GM18517 (cell line): Measurements from ENCODE around the gene MYB.
A peak's percentile ranks its signal among the peaks of the same experiment; 100 is the strongest.
"Not testable (repeated sequence)": the region's sequence is repeated elsewhere in the genome, so short reads cannot be mapped to it uniquely, and the experiment has no call there.

Experiments
- ATAC-seq: cut with Tn5 transposase; IDR thresholded peaks from one replicate; pipeline ENCODE4 v1.9.1; 2021; ENCODE audit warnings: mild to moderate bottlenecking, moderate library complexity; ENCODE audit not compliant: unreplicated experiment

The MYB gene

GRCh38 chr6:135180542-135181332, at the start of gene MYB:
Gene MYB (plus strand): TSS chr6:135181308. CDS start chr6:135181514, 206 bp downstream.
- ATAC-seq = peak; percentile 38

- ATAC-seq = no peak
These were observed 48.3 kb upstream of the MYB start for GRCh38 chr6:135132776-135133175.

- no peak for ATAC-seq
These were observed 45.3 kb upstream of the MYB start for GRCh38 chr6:135135835-135136234.

GRCh38 chr6:135137826-135138225, 43.3 kb upstream of the MYB start:
- ATAC-seq = no peak

GRCh38 chr6:135141182-135141581, 39.9 kb upstream of the MYB start:
- ATAC-seq = no peak

GRCh38 chr6:135141728-135142127, 39.4 kb upstream of the MYB start:
- peak; percentile 37 for ATAC-seq

- not testable (repeated sequence) for ATAC-seq
These were observed 38.9 kb upstream of the MYB start for GRCh38 chr6:135142232-135142631.

- ATAC-seq = no peak
These were observed 36.4 kb upstream of the MYB start for GRCh38 chr6:135144673-135145062.

- ATAC-seq = no peak
These were observed 35.9 kb upstream of the MYB start for GRCh38 chr6:135145063-135145800.

GRCh38 chr6:135146162-135146934, 34.8 kb upstream of the MYB start:
- no peak for ATAC-seq

- ATAC-seq = no peak
These were observed 33.2 kb upstream of the MYB start for GRCh38 chr6:135147637-135148592.

GRCh38 chr6:135148889-135149288, 32.2 kb upstream of the MYB start:
- no peak for ATAC-seq

- no peak for ATAC-seq
These were observed 31.7 kb upstream of the MYB start for GRCh38 chr6:135149376-135149775.

GRCh38 chr6:135150481-135150880, 30.6 kb upstream of the MYB start:
- ATAC-seq = not testable (repeated sequence)

GRCh38 chr6:135154125-135154524, 27.0 kb upstream of the MYB start:
- not testable (repeated sequence) for ATAC-seq

GRCh38 chr6:135158397-135158796, 22.7 kb upstream of the MYB start:
- ATAC-seq = no peak

GRCh38 chr6:135159531-135159930, 21.6 kb upstream of the MYB start:
- no peak for ATAC-seq

- ATAC-seq = no peak
These were observed 19.4 kb upstream of the MYB start for GRCh38 chr6:135161411-135162395.
